SU-DHL-6 (cell line): ENCODE results near the gene SDCCAG8.

ENCODE experiments used
- CTCF ChIP-seq: fragments of 200-600 bp; sonication (generic); IDR thresholded peaks from one replicate; pipeline ENCODE4 v1.5.1; 2017; ENCODE audit warnings: antibody characterized with exemption, mild to moderate bottlenecking, low read length, moderate library complexity; ENCODE audit not compliant: insufficient read depth, poor library complexity, severe bottlenecking
- EZH2phosphoT487 ChIP-seq: fragments of 200-600 bp; sonication (generic), shearing (Covaris generic); conservative IDR thresholded peaks from 2 replicates; pipeline ENCODE4 v1.6.1; 2018; ENCODE audit warnings: mild to moderate bottlenecking, antibody characterized with exemption, low read length, moderate library complexity, mixed read lengths

GRCh38 chr1:243292117-243292516, 36.3 kb downstream of the SDCCAG8 start:
- TF ChIP-seq CTCF = no peak
- TF ChIP-seq EZH2phosphoT487 = no peak
